IMR-90 (cell line): ENCODE results near the gene FBXO28. TPM values are rescaled to one million over a fixed set of nuclear protein-coding genes. Genes with fewer than 3 reads are reported as not detected.

Experiments used
- CHD1 ChIP-seq: IDR thresholded peaks from 2 replicates; pipeline ENCODE4 v1.6.1; 2012; ENCODE audit warnings: low read depth, low read length, improper control_type of control experiment
- CTCF ChIP-seq: conservative IDR thresholded peaks from 2 replicates; pipeline ENCODE4 v1.5.1; 2012; ENCODE audit warnings: mild to moderate bottlenecking, low read depth, low read length, improper control_type of control experiment
- FOS ChIP-seq: fragments of 150-350 bp; IDR thresholded peaks from 2 replicates; pipeline ENCODE4 v1.6.1; 2016; ENCODE audit warnings: low read depth, low read length
- polyA plus RNA-seq, 3 experiments: library from polyadenylated mRNA; depleted of rRNA; stranded (reverse); fragments of >200 nt; gene quantifications; 2 replicates each; pipeline ENCODE4 v1.2.3, GENCODE V29; 2012; ENCODE audit warnings: low replicate concordance in 1 of 3
- total RNA-seq: library from RNA; depleted of rRNA; stranded (reverse); fragments of >200 nt; gene quantifications from 2 replicates; pipeline ENCODE4 v1.2.3, GENCODE V29; 2012

The FBXO28 gene
- total and polyA plus RNA-seq, 2 of the 4 experiments (the other 2 are of a cell fraction) = 11.6 to 22.6 TPM

GRCh38 chr1:224182866-224183590 lies 69.1 kb downstream of the FBXO28 start, which contains the start of gene DEGS1 (continued):
- no peak for TF ChIP-seq CTCF
- TF ChIP-seq CHD1 = 0 out of 2 replicates have a peak, but pooled peaks have one; percentile 16
- TF ChIP-seq FOS = no peak
